Activated CD4-positive, alpha-beta memory T cell treated with anti-CD3 and anti-CD28 coated beads, Interleukin-2, amount 10 ng/mL, durations not matched to agents 7 days and 5 days (primary cell): ENCODE results near the gene KLHDC7A. TPM values are rescaled to one million over a fixed set of nuclear protein-coding genes. Genes with fewer than 3 reads are reported as not detected.

Experiments
- CTCF ChIA-PET: fragments of 350-600 bp; sonication (Branson Sonifier 250); formaldehyde crosslinking; loops from one replicate; lab custom pipeline; 2021; ENCODE audit warnings: antibody characterized with exemption, inconsistent platforms; lab: Charles Lee
- POLR2A ChIA-PET: fragments of 350-600 bp; sonication (Branson Sonifier 250); formaldehyde crosslinking; loops from one replicate; lab custom pipeline; 2021; ENCODE audit warnings: antibody characterized with exemption; lab: Charles Lee
- DNase-seq: peaks from one replicate; pipeline ENCODE4 v3.0.0-alpha.2; 2020
- H3K27ac Mint-ChIP-seq: one replicate; pipeline ENCODE4 v1.8.0; 2021; ENCODE audit warnings: mild to moderate bottlenecking, mixed read lengths
- H3K27me3 Mint-ChIP-seq: one replicate; pipeline ENCODE4 v1.8.0; 2021; ENCODE audit warnings: mixed read lengths
- H3K36me3 Mint-ChIP-seq: one replicate; pipeline ENCODE4 v1.8.0; 2021; ENCODE audit warnings: low read depth, mixed read lengths
- H3K4me1 Mint-ChIP-seq: one replicate; pipeline ENCODE4 v1.8.0; 2021; ENCODE audit warnings: mixed read lengths
- H3K4me3 Mint-ChIP-seq: one replicate; pipeline ENCODE4 v1.8.0; 2021; ENCODE audit warnings: mild to moderate bottlenecking, mixed read lengths
- H3K9me3 Mint-ChIP-seq: one replicate; pipeline ENCODE4 v1.8.0; 2021; ENCODE audit warnings: mixed read lengths
- total RNA-seq, 2 experiments: library from RNA; stranded (reverse); gene quantifications; one replicate each; pipeline ENCODE4 v1.2.3, GENCODE V29; 2021

KLHDC7A gene
- total RNA-seq, result not detected

GRCh38 chr1:18480315-18481189 lies at the start of gene KLHDC7A:
Gene KLHDC7A (plus strand): TSS chr1:18480930. CDS start chr1:18480982, 52 bp downstream.
- H3K4me3 Mint-ChIP-seq, result no peak within 1 kb of the TSS
- ChIA-PET CTCF (interaction anchor here (0.7 kb wide), 1 partner anchor 31 kb away, joined by 3 read pairs; no protein-coding TSS in a partner anchor), POLR2A (no interaction called here)
- peaks cover 9% of the 10 kb centered on the region for H3K4me1 Mint-ChIP-seq
- H3K27me3 Mint-ChIP-seq, result peaks cover 3% of the 10 kb centered on the region
- H3K36me3 Mint-ChIP-seq, result no peaks in the 10 kb centered on the region
- DNase-seq, result no peak
- H3K27ac Mint-ChIP-seq, result no peak within 1 kb of the TSS
- no peaks in the 10 kb centered on the region for H3K9me3 Mint-ChIP-seq

GRCh38 chr1:18434041-18434440 lies 46.7 kb upstream of the KLHDC7A start:
- no peaks in the 10 kb centered on the region for H3K4me1 Mint-ChIP-seq
- CTCF ChIA-PET, result no interaction called here
- no peak for DNase-seq
- no peak overlapping the region for H3K27ac Mint-ChIP-seq
- H3K27me3 Mint-ChIP-seq, result no peaks in the 10 kb centered on the region
- H3K36me3 Mint-ChIP-seq, result no peaks in the 10 kb centered on the region
- no peak overlapping the region for H3K4me3 Mint-ChIP-seq
- POLR2A ChIA-PET, result no interaction called here
- peaks cover 2% of the 10 kb centered on the region for H3K9me3 Mint-ChIP-seq

GRCh38 chr1:18440385-18441226 lies 40.1 kb upstream of the KLHDC7A start:
- no peak for DNase-seq
- POLR2A ChIA-PET, result no interaction called here
- H3K9me3 Mint-ChIP-seq, result peaks cover 2% of the 10 kb centered on the region
- no peak overlapping the region for H3K27ac Mint-ChIP-seq
- CTCF ChIA-PET, result no interaction called here
- no peak overlapping the region for H3K4me3 Mint-ChIP-seq
- no peaks in the 10 kb centered on the region for H3K4me1 Mint-ChIP-seq
- H3K27me3 Mint-ChIP-seq, result no peaks in the 10 kb centered on the region
- H3K36me3 Mint-ChIP-seq, result no peaks in the 10 kb centered on the region

- Mint-ChIP-seq H3K4me3 (no peak overlapping the region), H3K36me3 (no peaks in the 10 kb centered on the region), H3K27ac (no peak overlapping the region), H3K27me3 (no peaks in the 10 kb centered on the region), H3K9me3 (no peaks in the 10 kb centered on the region), H3K4me1 (no peaks in the 10 kb centered on the region)
- ChIA-PET CTCF (no interaction called here), POLR2A (no interaction called here)
- DNase-seq, result no peak
Measured at GRCh38 chr1:18443587-18444520, 36.9 kb upstream of the KLHDC7A start.

- ChIA-PET CTCF (no interaction called here), POLR2A (no interaction called here)
- Mint-ChIP-seq H3K4me3 (no peak overlapping the region), H3K27ac (no peak overlapping the region), H3K9me3 (no peaks in the 10 kb centered on the region), H3K36me3 (no peaks in the 10 kb centered on the region), H3K4me1 (no peaks in the 10 kb centered on the region), H3K27me3 (no peaks in the 10 kb centered on the region)
- no peak for DNase-seq
Measured at GRCh38 chr1:18444563-18444962, 36.2 kb upstream of the KLHDC7A start.

GRCh38 chr1:18446751-18447150 lies 34.0 kb upstream of the KLHDC7A start:
- Mint-ChIP-seq H3K36me3 (no peaks in the 10 kb centered on the region), H3K9me3 (no peaks in the 10 kb centered on the region), H3K27me3 (no peaks in the 10 kb centered on the region), H3K4me1 (no peaks in the 10 kb centered on the region), H3K4me3 (no peak overlapping the region), H3K27ac (no peak overlapping the region)
- ChIA-PET POLR2A (no interaction called here), CTCF (no interaction called here)
- DNase-seq, result no peak

- Mint-ChIP-seq H3K36me3 (no peaks in the 10 kb centered on the region), H3K4me3 (no peak overlapping the region), H3K27me3 (no peaks in the 10 kb centered on the region), H3K4me1 (no peaks in the 10 kb centered on the region), H3K9me3 (no peaks in the 10 kb centered on the region), H3K27ac (no peak overlapping the region)
- ChIA-PET POLR2A (no interaction called here), CTCF (no interaction called here)
- DNase-seq, result no peak
Measured at GRCh38 chr1:18447509-18448220, 33.1 kb upstream of the KLHDC7A start.

- H3K4me1 Mint-ChIP-seq, result no peaks in the 10 kb centered on the region
- no peak overlapping the region for H3K4me3 Mint-ChIP-seq
- H3K27me3 Mint-ChIP-seq, result no peaks in the 10 kb centered on the region
- DNase-seq, result no peak
- no peaks in the 10 kb centered on the region for H3K9me3 Mint-ChIP-seq
- CTCF ChIA-PET, result no interaction called here
- no peaks in the 10 kb centered on the region for H3K36me3 Mint-ChIP-seq
- POLR2A ChIA-PET, result no interaction called here
- H3K27ac Mint-ChIP-seq, result no peak overlapping the region
Measured at GRCh38 chr1:18448889-18449288, 31.8 kb upstream of the KLHDC7A start.

- Mint-ChIP-seq H3K27ac (no peak overlapping the region), H3K4me3 (no peak overlapping the region), H3K27me3 (no peaks in the 10 kb centered on the region), H3K9me3 (no peaks in the 10 kb centered on the region), H3K36me3 (no peaks in the 10 kb centered on the region), H3K4me1 (no peaks in the 10 kb centered on the region)
- ChIA-PET POLR2A (no interaction called here), CTCF (no interaction called here)
- no peak for DNase-seq
Measured at GRCh38 chr1:18452550-18452949, 28.2 kb upstream of the KLHDC7A start.

- POLR2A ChIA-PET, result no interaction called here
Measured at GRCh38 chr1:18458133-18459092, 22.3 kb upstream of the KLHDC7A start.

GRCh38 chr1:18461656-18462055 lies 19.1 kb upstream of the KLHDC7A start:
- no peaks in the 10 kb centered on the region for H3K4me1 Mint-ChIP-seq
- H3K27ac Mint-ChIP-seq, result no peak overlapping the region
- H3K27me3 Mint-ChIP-seq, result no peaks in the 10 kb centered on the region
- no peaks in the 10 kb centered on the region for H3K36me3 Mint-ChIP-seq
- ChIA-PET CTCF (no interaction called here), POLR2A (no interaction called here)
- H3K9me3 Mint-ChIP-seq, result no peaks in the 10 kb centered on the region
- no peak for DNase-seq
- no peak overlapping the region for H3K4me3 Mint-ChIP-seq

More at GRCh38 chr1:18458133-18459092, 22.3 kb upstream of the KLHDC7A start:
- H3K4me3 Mint-ChIP-seq, result no peak overlapping the region
- H3K4me1 Mint-ChIP-seq, result no peaks in the 10 kb centered on the region
- no peaks in the 10 kb centered on the region for H3K36me3 Mint-ChIP-seq
- H3K9me3 Mint-ChIP-seq, result no peaks in the 10 kb centered on the region
- DNase-seq, result no peak
- H3K27me3 Mint-ChIP-seq, result no peaks in the 10 kb centered on the region
- CTCF ChIA-PET, result interaction anchor here (0.6 kb wide), 1 partner anchor 981 kb away, joined by 4 read pairs; no protein-coding TSS in a partner anchor
- H3K27ac Mint-ChIP-seq, result no peak overlapping the region
